Measurements from ENCODE around the gene EFNA3. TPM values are rescaled to one million over a fixed set of nuclear protein-coding genes. Genes with fewer than 3 reads are reported as not detected.

EFNA3 gene
- total and polyA plus RNA-seq, 2 experiments from 2014 or later, result 10.3 to 13.6 TPM

DNA sequence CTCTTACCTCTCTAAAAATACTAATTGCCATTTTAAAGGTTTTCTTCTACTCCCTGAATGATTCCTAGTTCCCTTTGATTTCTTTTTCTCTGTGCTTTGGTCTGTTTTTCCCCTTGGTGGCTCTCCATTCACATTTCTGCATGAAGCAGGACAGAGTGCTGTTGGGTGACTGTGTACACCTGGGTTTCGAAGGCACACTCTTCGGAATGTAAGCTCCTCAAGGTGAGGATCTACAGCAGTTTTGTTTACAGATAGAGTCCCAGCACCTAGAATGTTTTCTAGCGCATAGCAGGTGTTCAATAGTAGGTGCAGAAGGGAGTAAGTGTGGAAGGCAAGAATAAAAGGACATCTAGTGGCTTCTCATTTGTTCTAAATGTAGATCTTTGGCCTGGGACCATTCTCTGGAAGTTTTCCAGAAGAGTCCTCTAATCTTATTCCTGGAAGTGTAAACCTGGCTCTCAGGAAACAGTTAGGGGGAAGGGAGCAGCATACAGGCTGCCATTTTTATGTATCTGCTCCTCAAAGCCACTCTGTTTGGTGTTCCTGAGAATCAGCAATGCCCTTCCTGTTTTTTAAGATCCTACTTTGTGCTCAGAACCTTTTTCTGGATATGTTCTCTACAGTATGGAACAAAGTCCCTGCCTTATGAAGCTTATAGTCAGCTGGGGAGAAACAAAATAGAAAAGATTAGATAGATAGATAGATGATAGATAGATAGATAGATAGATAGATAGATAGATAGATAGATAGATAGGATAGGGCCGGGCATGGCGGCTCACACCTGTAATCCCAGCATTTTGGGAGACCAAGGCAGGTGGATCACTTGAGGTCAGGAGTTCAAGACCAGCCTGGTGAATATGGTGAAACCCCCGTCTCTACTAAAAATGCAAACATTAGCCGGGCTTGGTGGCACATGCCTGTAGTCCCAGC is 26.2 kb downstream of the EFNA3 start (continued):
- TF ChIP-seq JUNB (IDR thresholded peaks at IDR 0.05; ENCODE audit: unreplicated experiment), result no peak
- TF ChIP-seq, protein P1, sequence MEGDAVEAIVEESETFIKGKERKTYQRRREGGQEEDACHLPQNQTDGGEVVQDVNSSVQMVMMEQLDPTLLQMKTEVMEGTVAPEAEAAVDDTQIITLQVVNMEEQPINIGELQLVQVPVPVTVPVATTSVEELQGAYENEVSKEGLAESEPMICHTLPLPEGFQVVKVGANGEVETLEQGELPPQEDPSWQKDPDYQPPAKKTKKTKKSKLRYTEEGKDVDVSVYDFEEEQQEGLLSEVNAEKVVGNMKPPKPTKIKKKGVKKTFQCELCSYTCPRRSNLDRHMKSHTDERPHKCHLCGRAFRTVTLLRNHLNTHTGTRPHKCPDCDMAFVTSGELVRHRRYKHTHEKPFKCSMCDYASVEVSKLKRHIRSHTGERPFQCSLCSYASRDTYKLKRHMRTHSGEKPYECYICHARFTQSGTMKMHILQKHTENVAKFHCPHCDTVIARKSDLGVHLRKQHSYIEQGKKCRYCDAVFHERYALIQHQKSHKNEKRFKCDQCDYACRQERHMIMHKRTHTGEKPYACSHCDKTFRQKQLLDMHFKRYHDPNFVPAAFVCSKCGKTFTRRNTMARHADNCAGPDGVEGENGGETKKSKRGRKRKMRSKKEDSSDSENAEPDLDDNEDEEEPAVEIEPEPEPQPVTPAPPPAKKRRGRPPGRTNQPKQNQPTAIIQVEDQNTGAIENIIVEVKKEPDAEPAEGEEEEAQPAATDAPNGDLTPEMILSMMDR (conservative IDR thresholded peaks at IDR 0.05; ENCODE audit: low read depth in 2 of 2), result no peak
- no peak for TF ChIP-seq CREB1 (CRISPR knock-in tag; IDR thresholded peaks at IDR 0.05; ENCODE audit: low read depth)
- no peak for TF ChIP-seq EZH2 (IDR thresholded peaks at IDR 0.05; ENCODE audit: low read depth, unreplicated experiment)
- TF ChIP-seq, protein P2, sequence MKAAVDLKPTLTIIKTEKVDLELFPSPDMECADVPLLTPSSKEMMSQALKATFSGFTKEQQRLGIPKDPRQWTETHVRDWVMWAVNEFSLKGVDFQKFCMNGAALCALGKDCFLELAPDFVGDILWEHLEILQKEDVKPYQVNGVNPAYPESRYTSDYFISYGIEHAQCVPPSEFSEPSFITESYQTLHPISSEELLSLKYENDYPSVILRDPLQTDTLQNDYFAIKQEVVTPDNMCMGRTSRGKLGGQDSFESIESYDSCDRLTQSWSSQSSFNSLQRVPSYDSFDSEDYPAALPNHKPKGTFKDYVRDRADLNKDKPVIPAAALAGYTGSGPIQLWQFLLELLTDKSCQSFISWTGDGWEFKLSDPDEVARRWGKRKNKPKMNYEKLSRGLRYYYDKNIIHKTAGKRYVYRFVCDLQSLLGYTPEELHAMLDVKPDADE (IDR thresholded peaks at IDR 0.05), result no peak
- no peak for TF ChIP-seq STAT1 (IDR thresholded peaks at IDR 0.05; ENCODE audit: unreplicated experiment)
- TF ChIP-seq ZNF331 (CRISPR knock-in tag; IDR thresholded peaks at IDR 0.05; ENCODE audit: low read depth), result no peak

DNA sequence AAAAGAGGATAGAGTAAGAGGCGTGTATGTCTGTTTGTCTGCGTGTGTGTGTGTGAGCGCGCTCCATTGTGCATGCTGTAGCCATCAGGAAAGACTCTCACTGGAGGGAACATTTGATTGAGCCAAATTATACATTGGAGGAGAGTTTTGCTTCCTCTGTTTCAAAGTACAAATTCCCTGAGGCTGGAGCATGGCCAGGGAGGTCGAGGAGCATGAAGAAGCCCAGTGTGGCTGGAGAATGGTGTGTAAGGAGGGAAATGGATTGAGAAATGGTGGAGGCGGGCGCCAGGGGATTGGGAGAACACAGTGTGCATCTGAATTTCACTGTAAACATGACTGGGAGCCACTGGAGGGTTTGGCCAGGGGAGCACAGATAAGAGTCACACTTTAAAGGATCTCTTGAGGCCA is 27.0 kb downstream of the EFNA3 start:
- no peak overlapping the region for H2AFZ ChIP-seq
- Mint-ChIP-seq H3K36me3 (ENCODE audit: low read depth) (no peaks in the 10 kb centered on the region), H3K27me3 (ENCODE audit: insufficient read depth, low read depth, poor library complexity) (peaks cover 1% of the 10 kb centered on the region), H3K27ac (no peak overlapping the region), H3K4me3 (no peak overlapping the region), H3K9me3 (no peaks in the 10 kb centered on the region), H3K4me1 (no peaks in the 10 kb centered on the region)
- no peaks in the 10 kb centered on the region for H4K20me1 ChIP-seq (replicated peaks; ENCODE audit: insufficient read depth)
- H3K27me3 ChIP-seq (ENCODE audit: insufficient read depth), result no peaks in the 10 kb centered on the region
- no peak for ATAC-seq
- H3K36me3 ChIP-seq (ENCODE audit: insufficient read depth), result no peaks in the 10 kb centered on the region
- no peak for DNase-seq (ENCODE audit: low spot score)
- no peaks in the 10 kb centered on the region for H3K4me1 ChIP-seq (ENCODE audit: insufficient read depth)
- no peaks in the 10 kb centered on the region for H3K9me2 ChIP-seq (ENCODE audit: insufficient read depth)
- H3K4me3 ChIP-seq, result no peak overlapping the region
- H3K79me2 ChIP-seq (replicated peaks; ENCODE audit: insufficient read depth), result no peaks in the 10 kb centered on the region
- H3K27ac ChIP-seq (ENCODE audit: low read depth), result no peak overlapping the region
- no peaks in the 10 kb centered on the region for H3F3A ChIP-seq (replicated peaks; ENCODE audit: low read depth)
- H3K4me2 ChIP-seq, result no peak overlapping the region
- TF ChIP-seq, protein P2 (IDR thresholded peaks at IDR 0.05), result no peak
- no peak for TF ChIP-seq ZNF331 (CRISPR knock-in tag; IDR thresholded peaks at IDR 0.05; ENCODE audit: low read depth)
- TF ChIP-seq STAT1 (IDR thresholded peaks at IDR 0.05; ENCODE audit: unreplicated experiment), result no peak
- no peak for TF ChIP-seq ZNF114 (CRISPR knock-in tag; IDR thresholded peaks at IDR 0.05)
- TF ChIP-seq CREB1 (CRISPR knock-in tag; IDR thresholded peaks at IDR 0.05; ENCODE audit: low read depth), result no peak
- TF ChIP-seq, protein P3, sequence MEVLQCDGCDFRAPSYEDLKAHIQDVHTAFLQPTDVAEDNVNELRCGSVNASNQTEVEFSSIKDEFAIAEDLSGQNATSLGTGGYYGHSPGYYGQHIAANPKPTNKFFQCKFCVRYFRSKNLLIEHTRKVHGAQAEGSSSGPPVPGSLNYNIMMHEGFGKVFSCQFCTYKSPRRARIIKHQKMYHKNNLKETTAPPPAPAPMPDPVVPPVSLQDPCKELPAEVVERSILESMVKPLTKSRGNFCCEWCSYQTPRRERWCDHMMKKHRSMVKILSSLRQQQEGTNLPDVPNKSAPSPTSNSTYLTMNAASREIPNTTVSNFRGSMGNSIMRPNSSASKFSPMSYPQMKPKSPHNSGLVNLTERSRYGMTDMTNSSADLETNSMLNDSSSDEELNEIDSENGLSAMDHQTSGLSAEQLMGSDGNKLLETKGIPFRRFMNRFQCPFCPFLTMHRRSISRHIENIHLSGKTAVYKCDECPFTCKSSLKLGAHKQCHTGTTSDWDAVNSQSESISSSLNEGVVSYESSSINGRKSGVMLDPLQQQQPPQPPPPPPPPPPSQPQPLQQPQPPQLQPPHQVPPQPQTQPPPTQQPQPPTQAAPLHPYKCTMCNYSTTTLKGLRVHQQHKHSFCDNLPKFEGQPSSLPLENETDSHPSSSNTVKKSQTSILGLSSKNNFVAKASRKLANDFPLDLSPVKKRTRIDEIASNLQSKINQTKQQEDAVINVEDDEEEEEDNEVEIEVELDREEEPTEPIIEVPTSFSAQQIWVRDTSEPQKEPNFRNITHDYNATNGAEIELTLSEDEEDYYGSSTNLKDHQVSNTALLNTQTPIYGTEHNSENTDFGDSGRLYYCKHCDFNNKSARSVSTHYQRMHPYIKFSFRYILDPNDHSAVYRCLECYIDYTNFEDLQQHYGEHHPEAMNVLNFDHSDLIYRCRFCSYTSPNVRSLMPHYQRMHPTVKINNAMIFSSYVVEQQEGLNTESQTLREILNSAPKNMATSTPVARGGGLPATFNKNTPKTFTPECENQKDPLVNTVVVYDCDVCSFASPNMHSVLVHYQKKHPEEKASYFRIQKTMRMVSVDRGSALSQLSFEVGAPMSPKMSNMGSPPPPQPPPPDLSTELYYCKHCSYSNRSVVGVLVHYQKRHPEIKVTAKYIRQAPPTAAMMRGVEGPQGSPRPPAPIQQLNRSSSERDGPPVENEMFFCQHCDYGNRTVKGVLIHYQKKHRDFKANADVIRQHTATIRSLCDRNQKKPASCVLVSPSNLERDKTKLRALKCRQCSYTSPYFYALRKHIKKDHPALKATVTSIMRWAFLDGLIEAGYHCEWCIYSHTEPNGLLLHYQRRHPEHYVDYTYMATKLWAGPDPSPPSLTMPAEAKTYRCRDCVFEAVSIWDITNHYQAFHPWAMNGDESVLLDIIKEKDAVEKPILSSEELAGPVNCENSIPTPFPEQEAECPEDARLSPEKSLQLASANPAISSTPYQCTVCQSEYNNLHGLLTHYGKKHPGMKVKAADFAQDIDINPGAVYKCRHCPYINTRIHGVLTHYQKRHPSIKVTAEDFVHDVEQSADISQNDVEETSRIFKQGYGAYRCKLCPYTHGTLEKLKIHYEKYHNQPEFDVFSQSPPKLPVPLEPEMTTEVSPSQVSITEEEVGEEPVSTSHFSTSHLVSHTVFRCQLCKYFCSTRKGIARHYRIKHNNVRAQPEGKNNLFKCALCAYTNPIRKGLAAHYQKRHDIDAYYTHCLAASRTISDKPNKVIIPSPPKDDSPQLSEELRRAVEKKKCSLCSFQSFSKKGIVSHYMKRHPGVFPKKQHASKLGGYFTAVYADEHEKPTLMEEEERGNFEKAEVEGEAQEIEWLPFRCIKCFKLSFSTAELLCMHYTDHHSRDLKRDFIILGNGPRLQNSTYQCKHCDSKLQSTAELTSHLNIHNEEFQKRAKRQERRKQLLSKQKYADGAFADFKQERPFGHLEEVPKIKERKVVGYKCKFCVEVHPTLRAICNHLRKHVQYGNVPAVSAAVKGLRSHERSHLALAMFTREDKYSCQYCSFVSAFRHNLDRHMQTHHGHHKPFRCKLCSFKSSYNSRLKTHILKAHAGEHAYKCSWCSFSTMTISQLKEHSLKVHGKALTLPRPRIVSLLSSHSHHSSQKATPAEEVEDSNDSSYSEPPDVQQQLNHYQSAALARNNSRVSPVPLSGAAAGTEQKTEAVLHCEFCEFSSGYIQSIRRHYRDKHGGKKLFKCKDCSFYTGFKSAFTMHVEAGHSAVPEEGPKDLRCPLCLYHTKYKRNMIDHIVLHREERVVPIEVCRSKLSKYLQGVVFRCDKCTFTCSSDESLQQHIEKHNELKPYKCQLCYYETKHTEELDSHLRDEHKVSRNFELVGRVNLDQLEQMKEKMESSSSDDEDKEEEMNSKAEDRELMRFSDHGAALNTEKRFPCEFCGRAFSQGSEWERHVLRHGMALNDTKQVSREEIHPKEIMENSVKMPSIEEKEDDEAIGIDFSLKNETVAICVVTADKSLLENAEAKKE (CRISPR knock-in tag; IDR thresholded peaks at IDR 0.05), result no peak
- TF ChIP-seq POLR2AphosphoS5 (IDR thresholded peaks at IDR 0.05; ENCODE audit: low read depth), result no peak
- no peak for TF ChIP-seq EZH2 (IDR thresholded peaks at IDR 0.05; ENCODE audit: low read depth, unreplicated experiment)
- no peak for TF ChIP-seq NANOG (IDR thresholded peaks at IDR 0.05; ENCODE audit: borderline replicate concordance)
